ENCODE results near the gene CKAP2L. TPM values are rescaled to one million over a fixed set of nuclear protein-coding genes. Genes with fewer than 3 reads are reported as not detected.
"Not testable (repeated sequence)": the region's sequence is repeated elsewhere in the genome, so short reads cannot be mapped to it uniquely, and the experiment has no call there.

Gene CKAP2L
- total RNA-seq, 1 experiment from 2014 or later: 22.6 TPM

DNA sequence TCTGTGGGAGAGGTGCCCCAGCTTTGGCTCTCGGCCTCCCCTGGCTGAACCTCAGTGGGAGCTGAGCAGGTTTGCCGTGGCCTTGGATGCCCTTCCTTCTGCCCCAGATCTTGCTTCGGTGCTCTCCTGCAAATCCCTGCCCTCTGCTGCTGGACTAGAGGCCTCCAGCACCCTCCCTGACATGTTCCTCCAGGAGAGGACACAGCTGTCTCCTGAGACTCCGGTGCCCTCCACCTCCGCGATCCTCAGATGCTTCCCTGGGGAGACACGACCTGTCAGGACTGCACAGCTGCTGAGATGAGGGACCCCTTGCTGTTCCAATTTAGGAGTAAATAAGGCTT, 50.9 kb downstream of the CKAP2L start:
- DNase-seq (ENCODE audit: extremely low read depth, low read depth): no peak

DNA sequence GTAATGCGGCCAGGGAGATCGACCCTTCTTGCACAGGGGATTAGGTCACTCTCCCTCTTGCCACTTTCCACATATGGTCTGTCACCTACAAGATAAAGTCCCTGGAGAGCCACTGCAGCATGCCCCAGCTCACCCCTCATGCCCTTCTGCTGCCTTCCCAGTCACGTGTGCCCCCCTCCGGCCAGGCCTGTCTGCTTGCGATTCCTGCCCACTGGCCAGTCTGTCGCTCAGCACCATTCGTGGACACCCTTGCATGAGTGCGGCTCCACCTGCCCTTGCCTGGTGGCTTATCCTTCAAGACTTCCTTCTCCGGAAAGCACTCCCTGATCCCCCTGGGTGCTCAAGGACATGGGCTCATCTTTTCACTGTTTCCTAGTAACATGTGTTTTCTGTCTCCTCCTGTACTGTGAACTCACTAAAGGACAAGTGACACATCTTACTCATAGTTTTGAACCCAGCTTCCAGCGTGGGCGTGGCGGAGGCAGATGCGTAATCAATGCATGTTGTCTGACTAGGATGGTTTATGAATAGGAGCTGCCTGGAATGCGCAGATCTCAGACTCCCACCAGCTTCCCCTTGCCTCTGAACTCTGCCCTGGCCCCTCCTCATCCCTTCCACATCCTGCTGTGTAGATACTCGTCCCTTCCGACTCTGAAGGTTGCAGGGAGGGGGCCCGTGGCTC, 51.4 kb downstream of the CKAP2L start:
- DNase-seq (ENCODE audit: extremely low read depth, low read depth): no peak

- no peak for DNase-seq (ENCODE audit: extremely low read depth, low read depth)
Measured at GRCh38 chr2:112712465-112712864, 51.9 kb downstream of the CKAP2L start.

DNA sequence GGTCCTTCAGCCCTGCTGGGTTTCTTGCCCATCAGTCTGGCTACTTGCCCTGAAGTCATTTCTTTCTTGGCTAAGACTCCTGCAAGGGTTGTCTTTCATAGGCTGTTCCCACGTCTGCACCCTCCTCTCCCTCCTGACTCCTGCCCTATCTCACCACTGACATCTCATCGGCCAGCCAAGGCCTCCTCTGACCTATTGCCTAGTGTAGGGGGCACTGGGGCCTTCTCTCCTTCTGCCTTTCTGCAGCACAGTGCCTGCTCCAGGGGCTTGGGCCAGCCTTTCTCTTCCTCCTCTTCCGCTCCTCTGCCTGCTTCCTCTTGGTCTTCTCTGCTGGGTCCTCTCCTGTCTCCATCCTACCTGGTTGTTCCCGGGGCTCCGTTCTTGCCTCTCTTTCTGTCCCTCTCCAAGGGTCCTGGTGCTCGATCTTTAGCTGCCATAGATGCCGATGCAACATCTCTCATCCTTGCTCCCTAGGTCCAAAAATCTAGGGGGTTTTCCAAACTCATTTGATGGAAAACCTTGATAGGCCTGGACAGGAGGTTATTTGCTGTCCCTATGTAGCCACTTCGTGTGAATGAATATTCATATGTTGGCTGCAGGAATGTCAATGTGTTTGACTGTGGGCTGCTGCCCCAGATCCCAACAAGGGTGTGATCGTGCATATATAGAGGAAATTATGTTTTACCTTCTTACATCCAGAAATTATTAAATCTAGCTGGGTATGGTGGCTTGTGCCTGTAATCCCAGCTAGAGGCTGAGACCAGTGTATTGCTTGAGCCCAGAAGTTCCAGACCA, 53.3 kb downstream of the CKAP2L start:
- DNase-seq (ENCODE audit: extremely low read depth, low read depth): no peak

DNA sequence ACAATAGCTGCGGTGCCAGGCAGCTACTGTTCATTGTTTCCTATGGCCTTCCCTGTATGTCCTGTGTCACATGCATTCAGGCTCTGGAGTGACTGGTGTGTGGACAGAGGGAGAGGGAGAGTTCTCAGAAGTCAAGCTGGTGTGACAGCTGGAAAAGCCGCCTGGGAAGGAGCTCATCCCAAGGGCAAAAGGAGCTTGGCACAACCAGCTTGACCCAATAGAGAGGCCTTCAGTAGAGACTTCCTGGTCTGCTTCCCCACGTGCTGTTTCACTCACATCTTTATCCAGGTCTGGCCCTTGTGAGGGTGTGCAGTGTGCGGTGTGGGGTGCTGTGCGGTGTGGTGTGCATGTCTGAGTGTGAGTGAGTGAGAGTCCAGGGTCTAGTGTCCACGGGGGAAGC, 54.7 kb downstream of the CKAP2L start:
- no peak for DNase-seq (ENCODE audit: extremely low read depth, low read depth)

GRCh38 chr2:112708968-112709367, 55.4 kb downstream of the CKAP2L start:
- DNase-seq (ENCODE audit: extremely low read depth, low read depth): no peak

DNA sequence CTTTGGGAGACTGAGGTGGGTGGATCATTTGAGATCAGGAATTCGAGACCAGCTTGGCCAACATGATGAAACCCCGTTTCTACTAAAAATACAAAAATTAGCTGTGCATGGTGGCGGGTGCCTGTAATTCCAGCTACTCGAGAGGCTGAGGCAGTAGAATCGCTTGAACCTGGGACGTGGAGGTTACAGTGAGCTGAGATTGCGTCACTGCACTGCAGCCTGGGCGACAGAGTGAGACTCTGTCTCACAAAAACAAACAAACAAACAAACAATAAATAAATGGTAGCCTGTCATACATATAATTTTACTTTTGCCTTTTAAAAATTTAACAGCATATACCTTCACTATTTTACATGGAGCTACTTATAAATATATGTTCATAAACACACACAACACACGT, 57.5 kb downstream of the CKAP2L start:
- not testable (repeated sequence) for DNase-seq (ENCODE audit: extremely low read depth, low read depth)

DNA sequence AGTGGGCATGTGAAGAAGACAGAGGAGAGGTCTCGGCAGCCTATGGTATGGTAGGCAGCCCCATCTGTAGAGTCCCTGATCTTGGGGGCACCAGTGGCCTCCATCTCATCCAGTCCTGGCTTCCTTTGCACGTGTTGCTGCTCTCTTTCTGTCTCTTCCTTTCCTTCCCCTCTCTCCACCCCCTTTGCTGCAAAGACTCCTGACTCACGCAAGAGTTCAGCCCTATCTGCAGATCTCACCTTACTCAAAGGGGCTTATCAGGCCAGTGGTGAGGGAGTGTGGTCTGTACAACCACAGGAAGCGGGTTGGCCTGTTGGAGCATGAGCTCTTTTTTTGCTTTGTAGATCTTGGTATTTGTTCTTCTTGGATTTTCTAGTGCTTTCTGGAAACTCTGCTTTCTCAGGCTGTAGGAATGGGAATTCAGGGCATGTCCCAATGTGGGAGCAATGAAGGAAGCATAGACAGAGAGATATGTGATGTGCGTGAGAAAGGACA, 58.2 kb downstream of the CKAP2L start:
- DNase-seq (ENCODE audit: extremely low read depth, low read depth): no peak

DNA sequence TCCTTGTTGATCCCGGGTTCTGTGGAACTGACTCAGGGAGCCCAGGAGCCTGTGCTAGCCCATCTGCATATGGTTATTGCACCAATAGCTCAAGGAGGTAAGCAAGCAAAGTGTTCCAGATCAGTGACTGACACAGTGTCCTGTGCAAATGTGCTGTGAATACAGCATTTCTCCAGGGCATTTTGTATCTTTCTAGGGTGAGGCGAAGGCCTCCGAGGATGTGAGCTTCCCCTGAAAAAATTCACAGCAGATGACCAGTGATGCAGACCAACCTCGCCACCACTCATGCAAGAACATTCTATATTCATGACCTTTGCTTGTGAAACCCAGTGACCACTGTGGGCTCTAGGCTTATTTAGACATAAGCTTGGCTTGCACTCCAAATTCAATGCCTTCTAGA, 58.8 kb downstream of the CKAP2L start:
- DNase-seq (ENCODE audit: extremely low read depth, low read depth): no peak

DNA sequence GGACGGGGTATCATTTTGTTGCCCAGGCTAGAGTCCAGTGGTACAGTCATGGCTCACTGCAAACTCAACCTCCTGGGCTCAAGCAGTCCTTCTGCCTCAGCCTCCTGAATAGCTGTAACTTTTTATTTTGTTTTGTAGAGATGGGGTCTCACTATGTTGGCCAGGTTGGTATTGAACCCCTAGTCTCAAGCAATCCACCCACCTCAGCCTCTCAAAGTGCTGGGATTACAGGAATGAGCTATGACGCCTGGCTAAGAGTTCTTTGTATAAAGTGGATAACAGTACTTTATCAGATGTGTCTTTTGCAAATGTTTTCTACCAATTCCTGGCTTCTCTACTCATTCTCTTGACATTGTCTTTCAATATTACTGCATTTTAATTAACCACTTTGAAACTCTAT, 60.7 kb downstream of the CKAP2L start:
- DNase-seq (ENCODE audit: extremely low read depth, low read depth): no peak

- DNase-seq (ENCODE audit: extremely low read depth, low read depth): no peak
Measured at GRCh38 chr2:112701052-112701451, 63.4 kb downstream of the CKAP2L start.

- DNase-seq (ENCODE audit: extremely low read depth, low read depth): no peak
Measured at GRCh38 chr2:112699984-112700667, 64.3 kb downstream of the CKAP2L start.

- DNase-seq (ENCODE audit: extremely low read depth, low read depth): no peak
Measured at GRCh38 chr2:112698834-112699515, 65.4 kb downstream of the CKAP2L start.

GRCh38 chr2:112694182-112694581, 70.2 kb downstream of the CKAP2L start:
- no peak for DNase-seq (ENCODE audit: extremely low read depth, low read depth)

- DNase-seq (ENCODE audit: extremely low read depth, low read depth): no peak
Measured at GRCh38 chr2:112693596-112693995, 70.8 kb downstream of the CKAP2L start.

- no peak for DNase-seq (ENCODE audit: extremely low read depth, low read depth)
Measured at GRCh38 chr2:112692918-112693317, 71.5 kb downstream of the CKAP2L start.

- DNase-seq (ENCODE audit: extremely low read depth, low read depth): peak; percentile 60
Measured at GRCh38 chr2:112692495-112692911, 71.9 kb downstream of the CKAP2L start.

DNA sequence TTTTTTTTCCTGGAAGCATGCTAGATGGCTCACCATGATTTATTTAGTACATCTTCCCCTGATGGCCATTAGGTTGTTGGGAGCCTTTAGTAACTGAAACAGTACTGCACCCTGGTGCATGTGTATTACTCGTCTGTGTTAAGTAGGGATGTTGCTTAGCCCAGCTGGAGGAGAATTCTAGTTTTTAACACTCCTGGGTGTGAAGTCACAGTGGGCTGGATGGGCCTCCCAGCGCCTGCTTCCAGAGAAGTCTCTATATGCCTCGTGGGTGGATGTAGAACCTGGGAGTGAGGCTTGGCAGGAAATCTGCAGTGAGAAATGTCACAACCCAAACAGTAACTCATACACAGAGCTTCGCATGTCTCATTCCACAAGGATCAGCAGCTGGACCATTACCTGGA, 72.5 kb downstream of the CKAP2L start:
- no peak for DNase-seq (ENCODE audit: extremely low read depth, low read depth)

DNA sequence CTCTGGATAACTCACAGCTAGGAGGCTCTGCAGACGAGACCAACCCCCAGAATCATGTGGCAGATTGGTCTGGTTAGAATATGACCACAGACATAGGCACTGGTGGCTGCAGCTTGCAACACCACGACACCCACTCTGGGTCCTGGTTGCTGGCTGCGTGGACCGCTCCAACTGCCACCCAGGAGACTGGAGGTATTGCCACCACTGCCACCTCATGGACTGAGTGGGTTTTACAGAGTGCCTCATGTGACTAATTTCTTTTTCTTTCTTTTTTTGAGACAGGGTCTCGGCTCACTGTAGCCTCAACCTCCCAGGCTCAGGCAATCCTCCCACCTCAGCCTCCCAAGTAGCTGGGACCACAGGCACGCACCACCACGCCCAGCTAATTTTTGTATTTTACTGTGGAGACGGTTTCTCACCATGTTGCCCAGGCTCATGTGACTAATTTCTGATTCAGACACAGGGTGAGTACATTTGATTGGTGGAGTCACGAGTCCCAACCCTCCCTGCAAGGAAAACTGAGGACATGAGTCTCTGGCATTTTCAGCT, 73.5 kb downstream of the CKAP2L start:
- DNase-seq (ENCODE audit: extremely low read depth, low read depth): peak; percentile 69

DNA sequence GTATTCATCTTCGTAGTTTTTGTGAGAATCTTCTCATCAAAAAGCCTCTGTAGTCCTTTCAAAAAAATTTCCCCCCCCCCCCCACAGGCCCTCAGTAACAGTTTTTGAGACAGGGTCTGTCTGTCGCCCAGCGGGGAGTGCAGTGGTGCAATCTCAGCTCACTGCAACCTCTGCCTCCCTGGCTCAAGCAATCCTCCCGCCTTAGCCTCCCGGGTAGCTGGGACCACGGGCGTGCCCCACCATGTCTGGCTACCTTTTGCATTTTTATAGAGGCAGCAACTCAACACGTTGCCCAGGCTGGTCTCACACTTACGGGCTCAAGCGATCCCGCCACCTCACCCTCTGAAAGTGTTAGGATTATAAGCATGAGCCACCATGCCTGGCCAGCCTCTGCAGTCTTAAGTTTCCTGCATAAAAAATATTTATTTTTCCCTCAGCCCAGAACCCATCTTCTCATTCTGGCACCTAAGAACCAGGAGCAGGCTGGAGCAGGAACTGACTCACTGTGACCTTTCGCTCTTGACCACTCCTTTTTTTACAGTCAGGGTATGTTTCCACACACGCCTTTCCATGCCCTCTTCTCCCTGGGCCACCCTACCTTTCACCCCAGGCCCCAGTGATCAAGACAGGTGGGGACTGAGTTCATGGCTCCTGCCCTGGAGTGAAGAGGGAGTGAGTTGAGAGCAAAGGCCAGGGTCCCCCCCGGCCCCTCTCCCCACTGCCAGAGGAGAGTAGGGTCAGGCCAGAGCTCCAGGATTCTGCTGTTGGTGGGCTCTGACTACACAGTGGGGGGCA, 76.1 kb downstream of the CKAP2L start:
- DNase-seq (ENCODE audit: extremely low read depth, low read depth): no peak

Data from NCI-H460 (cell line).